ENCODE measurements around the gene SMYD3.

- TF ChIP-seq POLR2A (IDR thresholded peaks at IDR 0.05; ENCODE audit: low read depth, low read length) (no peak), EZH2 (IDR thresholded peaks at IDR 0.05; ENCODE audit: borderline replicate concordance, control insufficient read depth, low read depth, low read length) (no peak)
- TF ChIP-seq, protein P1, sequence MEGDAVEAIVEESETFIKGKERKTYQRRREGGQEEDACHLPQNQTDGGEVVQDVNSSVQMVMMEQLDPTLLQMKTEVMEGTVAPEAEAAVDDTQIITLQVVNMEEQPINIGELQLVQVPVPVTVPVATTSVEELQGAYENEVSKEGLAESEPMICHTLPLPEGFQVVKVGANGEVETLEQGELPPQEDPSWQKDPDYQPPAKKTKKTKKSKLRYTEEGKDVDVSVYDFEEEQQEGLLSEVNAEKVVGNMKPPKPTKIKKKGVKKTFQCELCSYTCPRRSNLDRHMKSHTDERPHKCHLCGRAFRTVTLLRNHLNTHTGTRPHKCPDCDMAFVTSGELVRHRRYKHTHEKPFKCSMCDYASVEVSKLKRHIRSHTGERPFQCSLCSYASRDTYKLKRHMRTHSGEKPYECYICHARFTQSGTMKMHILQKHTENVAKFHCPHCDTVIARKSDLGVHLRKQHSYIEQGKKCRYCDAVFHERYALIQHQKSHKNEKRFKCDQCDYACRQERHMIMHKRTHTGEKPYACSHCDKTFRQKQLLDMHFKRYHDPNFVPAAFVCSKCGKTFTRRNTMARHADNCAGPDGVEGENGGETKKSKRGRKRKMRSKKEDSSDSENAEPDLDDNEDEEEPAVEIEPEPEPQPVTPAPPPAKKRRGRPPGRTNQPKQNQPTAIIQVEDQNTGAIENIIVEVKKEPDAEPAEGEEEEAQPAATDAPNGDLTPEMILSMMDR (IDR thresholded peaks at IDR 0.05 in 2 of 3, conservative IDR thresholded peaks at IDR 0.05 in 1 of 3; ENCODE audit: control insufficient read depth in 2 of 3, extremely low read depth in 1 of 3, insufficient read depth in 1 of 3, low read depth in 3 of 3, low read length in 3 of 3) = no peak
Observed at GRCh38 chr1:246413430-246413829, 93.6 kb downstream of the SMYD3 start.
